DMS 273 (cell line): Measurements from ENCODE around the gene HDAC1.

Source experiments
- DNase-seq: peaks from one replicate; lab custom pipeline; 2025; ENCODE audit not compliant: unreplicated experiment; lab: John Stamatoyannopoulos, UW

Gene HDAC1

GRCh38 chr1:32321712-32322291, 29.9 kb downstream of the HDAC1 start:
- no peak for DNase-seq

DNA sequence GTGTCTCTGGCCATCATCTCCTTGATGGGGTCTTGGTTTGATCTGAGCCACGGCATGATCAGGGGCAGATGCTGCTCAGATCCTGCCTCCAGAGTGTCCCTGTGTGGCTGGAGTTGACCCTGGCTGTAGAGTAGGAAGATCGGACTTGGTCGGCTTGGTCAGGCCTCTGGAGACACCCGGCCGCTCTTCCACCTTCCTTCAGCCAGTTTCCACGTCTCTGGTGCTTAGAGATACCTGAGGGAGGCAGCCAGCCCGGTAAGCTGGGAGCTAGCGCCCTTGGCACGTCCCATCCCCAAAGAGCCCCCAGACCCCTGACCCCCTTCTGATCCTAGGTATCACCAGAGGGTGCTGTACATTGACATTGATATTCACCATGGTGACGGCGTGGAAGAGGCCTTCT, 35.3 kb downstream of the HDAC1 start:
- no peak for DNase-seq

DNA sequence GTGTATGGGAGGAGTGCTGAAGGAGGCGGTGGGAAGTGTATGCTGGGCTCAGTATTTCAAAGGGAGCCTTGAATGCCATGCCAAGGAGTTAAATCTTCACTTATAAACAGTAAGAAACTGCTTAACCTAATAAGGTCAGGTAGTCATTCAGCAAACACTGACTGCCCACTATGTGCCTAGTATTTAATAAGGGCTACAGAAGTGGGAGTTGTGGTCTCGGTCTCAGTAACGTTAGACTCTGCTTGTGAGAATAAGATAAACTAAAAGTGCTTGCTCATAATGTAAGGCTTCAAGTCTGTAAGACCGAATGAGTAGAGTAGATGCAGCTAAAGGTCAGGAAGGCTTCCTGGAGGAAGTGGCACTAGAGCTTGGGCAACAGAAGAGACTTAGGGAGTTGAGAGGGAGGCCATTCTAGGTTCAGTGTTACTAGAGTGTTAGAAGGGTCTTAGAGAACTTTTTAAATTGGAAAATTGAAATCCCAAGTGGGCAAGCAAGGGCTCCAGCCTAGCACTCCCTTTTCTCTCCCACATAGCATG, 38.1 kb downstream of the HDAC1 start:
- no peak for DNase-seq

GRCh38 chr1:32330558-32331151, 38.8 kb downstream of the HDAC1 start:
- DNase-seq, result no peak

- no peak for DNase-seq
Observed at GRCh38 chr1:32331549-32331948, 39.7 kb downstream of the HDAC1 start.

GRCh38 chr1:32332290-32333079, 40.6 kb downstream of the HDAC1 start:
- DNase-seq, result peak; percentile 31

DNA sequence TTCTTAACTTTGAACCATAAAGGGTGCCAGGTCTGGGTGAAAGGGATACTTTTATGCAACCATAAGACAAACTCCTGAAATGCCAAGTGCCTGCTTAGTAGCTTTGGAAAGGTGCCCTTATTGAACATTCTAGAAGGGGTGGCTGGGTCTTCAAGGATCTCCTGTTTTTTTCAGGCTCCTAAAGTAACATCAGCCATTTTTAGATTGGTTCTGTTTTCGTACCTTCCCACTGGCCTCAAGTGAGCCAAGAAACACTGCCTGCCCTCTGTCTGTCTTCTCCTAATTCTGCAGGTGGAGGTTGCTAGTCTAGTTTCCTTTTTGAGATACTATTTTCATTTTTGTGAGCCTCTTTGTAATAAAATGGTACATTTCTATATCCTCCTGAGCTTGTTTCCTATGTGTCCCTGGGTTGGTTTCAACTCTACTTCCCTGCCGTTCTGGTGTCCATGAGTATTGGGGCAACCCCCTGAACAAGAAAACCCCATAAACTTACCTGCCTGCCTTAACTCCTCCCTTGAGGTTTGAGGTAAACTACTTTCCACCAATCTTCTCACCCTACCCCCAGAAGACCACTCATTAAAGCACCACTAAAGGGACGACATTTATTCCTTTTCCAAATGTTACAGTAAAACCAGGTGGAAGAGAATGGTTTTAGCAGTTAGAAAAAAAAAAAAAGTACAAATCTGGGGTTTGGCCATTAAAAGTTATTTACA, 41.5 kb downstream of the HDAC1 start:
- no peak for DNase-seq

DNA sequence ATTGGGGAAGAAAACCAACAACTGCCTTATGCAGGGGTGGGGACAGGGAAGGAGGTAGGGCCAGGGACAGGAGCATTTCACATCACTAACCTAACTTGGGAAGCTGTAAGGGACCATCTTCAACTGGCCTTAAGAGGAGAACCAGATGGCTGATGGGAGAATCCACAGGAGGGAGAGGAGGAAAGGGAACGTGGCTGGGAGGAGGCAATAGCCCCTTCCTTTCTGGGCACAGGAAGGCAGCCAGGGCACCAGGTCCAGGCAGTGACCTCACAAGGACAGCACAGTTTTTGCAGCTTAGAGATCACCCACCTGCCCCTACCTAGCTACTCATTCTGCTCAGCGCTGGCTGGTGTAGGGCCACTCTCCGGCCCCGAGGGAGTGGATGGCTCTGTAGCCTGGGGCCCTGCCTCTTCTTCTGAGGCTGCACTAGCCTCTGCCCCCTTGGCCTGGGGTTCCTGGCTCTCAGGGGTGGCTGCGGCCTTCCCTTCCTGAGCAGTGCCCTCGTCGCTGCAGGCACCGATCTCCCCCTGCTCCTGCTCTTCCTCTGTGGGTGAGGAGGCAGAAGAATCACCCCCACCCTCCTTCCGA, 42.5 kb downstream of the HDAC1 start:
- DNase-seq, result peak; percentile 52

DNA sequence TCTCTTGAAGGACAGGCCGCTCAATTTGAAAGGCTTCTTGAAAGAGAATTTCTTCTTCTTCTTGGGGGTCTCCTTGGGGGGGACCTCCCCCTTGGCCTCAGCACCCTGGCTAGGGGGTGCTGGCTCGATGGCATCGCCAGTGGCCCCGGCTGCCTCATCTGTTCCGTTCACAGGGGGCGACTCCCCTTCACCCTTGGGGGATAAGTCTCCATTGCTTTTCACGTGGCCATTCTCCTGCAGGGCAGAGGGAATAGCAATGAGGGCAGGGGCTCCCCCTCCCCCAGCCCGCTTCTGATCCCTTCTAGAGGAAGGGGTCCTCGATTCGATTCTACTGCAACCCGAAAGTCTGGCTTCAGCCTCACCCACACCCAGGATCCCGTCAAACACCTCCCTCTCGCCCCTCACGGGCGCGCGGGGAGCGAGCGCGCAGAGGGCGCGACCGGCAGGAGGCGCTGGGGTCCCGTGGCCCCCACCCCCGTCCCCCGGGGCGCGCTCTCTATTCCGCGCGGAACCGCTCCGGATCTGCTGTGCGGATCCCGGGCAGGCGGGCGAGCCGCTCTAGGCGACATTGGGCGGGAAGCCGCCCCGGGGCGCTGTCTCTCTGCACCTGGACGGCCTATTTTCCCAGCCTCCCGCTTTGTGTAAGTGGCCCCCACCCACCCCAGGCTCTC, 43.1 kb downstream of the HDAC1 start:
- peak; percentile 84 for DNase-seq

DNA sequence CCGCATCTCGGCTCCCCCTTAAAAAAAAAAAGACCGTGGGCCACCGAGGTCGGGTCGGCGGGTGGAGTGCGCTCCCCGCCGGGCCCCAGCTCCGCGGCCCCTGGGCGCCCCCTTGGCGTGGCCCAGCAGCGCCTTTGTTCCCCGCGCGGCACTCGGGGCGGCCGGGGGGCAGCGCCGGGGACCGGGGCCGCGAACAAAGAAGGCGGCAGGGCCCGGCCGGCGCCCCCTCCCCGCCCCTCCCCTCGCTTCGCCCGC, 43.6 kb downstream of the HDAC1 start:
- no peak for DNase-seq

GRCh38 chr1:32335790-32336590, 44.1 kb downstream of the HDAC1 start, which contains the start of gene MARCKSL1:
Gene MARCKSL1 (minus strand): TSS chr1:32336233. CDS start chr1:32336033, 200 bp downstream.
- DNase-seq, result peak; percentile 91

- no peak for DNase-seq
Observed at GRCh38 chr1:32336591-32336932, 44.7 kb downstream of the HDAC1 start.

DNA sequence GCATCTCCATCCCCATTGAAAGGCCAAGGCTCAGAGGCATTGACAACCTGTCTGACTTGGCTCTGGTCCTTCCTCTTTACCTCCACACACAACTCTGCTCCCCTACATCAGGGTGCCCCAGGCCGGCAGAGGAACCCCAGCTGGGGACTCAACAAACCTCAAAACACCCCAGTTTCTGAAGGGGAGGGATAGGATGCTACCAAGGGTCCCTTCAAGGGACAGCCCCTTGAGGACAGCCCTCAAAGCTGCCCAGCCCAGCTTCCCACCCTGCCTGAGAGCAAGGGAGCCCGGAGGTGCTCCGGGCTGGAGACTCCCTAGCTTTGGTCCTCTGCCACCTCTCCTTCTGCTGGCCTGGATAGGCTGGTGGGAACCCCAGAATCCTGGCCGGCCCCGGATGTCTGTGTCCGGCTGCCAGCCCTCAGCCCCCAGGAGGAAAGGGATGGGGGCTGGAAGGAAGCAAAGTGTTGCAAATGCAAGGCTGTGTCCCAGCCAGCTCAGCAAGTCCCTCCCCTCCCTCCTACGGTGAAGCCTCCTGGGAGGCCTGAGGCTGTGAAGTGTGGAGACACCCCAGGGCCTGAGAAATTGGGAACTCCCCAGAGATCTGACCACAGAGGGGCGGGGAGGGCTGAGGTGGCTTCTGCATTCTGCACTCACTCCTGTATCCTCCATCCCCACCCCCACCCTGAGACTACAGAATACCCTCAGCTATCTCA, 45.2 kb downstream of the HDAC1 start:
- no peak for DNase-seq

GRCh38 chr1:32337855-32338636, 46.2 kb downstream of the HDAC1 start:
- DNase-seq, result no peak

- no peak for DNase-seq
Observed at GRCh38 chr1:32338637-32339145, 46.8 kb downstream of the HDAC1 start.

DNA sequence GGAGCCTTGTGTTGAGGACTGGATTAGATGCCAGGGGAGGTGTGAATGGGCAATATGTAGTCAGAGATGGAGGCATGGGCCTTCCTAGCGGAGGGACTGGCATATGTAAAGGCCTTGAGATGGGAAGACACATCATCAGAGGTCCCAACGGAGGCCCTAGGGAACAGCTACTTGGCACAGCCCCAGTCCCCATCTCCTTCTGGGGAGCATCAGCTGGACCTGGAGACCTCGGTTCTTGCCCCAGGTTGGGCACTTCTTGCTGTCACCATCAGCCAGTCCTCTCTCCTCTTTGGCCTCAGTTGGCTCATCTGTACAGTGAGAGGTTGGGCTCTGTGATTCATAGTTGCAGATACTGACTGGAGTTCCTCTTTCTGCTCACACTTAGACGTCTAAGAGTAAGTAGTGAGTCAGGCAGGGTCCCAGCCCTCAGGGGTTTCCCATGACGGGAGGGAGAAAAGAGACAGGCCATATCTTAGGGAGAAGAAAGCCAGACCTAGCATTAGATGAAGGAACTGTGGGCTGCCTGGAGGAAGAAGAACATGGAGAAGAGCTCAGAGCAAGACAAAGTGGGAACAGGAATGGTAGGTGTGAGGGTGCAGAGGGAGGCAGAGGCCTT, 47.6 kb downstream of the HDAC1 start:
- no peak for DNase-seq

DNA sequence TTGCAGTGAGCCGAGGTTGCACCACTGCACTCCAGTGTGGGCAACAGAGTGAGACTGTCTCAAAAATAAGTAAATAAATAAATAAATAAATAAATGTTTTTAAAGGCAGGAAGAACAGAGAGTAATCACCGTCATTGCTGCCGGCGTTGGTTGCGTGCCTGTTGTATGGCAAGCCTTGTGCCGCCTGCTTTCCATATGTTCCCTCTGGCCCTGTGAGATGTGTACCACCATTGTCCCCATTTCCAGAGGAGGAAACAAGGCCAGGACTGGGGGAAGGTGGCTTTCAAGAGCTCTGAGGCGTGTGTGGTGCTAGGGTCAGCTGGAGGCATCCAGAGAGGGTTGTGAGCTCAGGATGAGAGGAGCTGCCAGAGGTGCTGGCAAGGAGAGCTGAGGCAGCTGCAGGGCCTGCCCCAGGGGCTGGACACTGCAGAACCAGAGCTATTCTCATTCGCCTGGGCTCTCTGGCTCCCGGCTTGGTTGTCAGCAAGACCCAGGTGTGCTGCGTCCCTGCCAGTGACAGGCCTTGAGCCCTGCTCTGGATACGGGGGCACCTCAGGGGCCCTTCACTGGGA, 49.4 kb downstream of the HDAC1 start:
- no peak for DNase-seq

DNA sequence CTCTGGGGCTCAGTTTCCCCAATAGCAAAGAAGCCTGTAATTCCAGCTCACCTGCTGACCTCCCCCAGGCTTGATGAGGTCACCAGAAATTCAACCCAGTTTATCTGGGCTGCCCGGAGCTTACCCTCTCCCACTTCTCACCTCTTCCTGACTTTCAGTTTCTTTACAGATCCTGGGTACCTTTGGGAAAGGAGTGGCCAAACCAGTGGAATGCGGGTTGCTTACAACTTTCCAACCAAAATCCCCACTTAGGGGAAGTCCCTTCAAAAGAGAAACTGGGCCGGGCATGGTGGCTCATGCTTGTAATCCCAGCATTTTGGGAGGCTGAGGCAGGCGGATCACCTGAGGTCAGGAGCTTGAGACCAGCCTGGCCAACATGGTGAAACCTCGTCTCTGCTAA, 50.1 kb downstream of the HDAC1 start:
- DNase-seq, result no peak
